Stimulated activated CD4-positive, alpha-beta T cell treated with anti-CD3 and anti-CD28 coated beads, Interleukin-1b, Interleukin-23, amount 100 ng/mL, for 1 hour (primary cell): Measurements from ENCODE around the gene GDF7.

Experiments used
- DNase-seq, 2 donors: peaks; one replicate each; pipeline ENCODE4 v3.0.0-alpha.2; 2020; ENCODE audit warnings: low read depth in 2 of 2

GDF7 gene

DNA sequence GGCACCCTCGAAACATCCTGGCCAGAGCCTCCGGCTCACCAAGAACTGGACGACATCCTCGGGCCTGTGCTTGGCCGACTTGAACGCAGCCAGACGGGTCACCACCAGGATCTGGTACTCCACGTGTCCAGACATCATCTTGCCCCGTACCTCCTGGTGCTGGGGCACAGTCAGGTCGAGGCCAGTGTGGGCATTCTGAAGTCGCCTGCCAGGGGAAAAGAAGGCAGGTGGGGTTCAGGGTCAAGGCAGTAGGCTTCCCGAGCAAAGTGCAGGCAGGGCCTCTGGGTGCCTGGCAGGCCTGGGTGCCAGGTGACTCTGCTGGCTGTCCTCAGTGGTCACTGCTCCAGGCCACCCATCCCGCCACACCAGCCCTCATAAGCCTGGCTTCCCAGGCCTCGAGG, 21.6 kb upstream of the GDF7 start:
- DNase-seq, result no peak

DNA sequence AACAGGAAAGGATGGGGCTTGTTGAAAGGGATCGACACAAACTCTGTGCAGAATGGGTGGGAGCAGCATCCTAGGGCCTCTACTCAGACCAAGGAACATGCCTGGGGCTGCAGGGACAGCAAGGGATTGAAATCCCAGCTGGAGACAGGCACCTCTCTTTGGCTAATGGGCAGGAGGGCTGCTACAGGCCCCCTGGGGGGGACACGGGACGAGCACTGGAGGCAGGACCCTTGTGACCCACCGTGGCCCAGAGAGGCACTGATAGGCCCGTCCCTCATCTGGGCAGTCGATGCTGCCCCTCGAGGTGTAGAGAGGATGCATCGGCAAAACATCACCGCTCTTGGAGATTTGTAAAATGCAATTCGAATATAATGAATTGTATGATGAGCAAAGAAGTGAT, 21.2 kb upstream of the GDF7 start:
- no peak for DNase-seq

DNA sequence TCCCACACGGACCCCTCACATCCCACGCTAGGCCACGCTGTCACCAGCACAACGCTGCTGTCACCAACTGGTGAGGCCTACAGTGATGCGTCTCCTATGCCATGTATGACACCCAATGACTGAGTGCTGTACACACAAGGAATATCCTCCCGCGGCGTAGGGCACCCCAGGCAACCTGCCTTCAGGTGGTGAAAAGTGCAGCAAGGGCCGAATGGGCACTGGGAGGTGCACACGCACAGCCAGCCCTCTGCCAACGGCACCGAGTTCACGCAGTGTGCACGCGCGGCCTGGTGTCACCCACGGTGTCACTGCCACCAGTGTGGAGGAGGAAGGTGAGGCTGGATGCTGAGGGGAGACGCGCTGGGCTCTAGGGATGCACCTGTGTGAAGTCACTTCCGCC, 20.5 kb upstream of the GDF7 start:
- DNase-seq, result no peak

DNA sequence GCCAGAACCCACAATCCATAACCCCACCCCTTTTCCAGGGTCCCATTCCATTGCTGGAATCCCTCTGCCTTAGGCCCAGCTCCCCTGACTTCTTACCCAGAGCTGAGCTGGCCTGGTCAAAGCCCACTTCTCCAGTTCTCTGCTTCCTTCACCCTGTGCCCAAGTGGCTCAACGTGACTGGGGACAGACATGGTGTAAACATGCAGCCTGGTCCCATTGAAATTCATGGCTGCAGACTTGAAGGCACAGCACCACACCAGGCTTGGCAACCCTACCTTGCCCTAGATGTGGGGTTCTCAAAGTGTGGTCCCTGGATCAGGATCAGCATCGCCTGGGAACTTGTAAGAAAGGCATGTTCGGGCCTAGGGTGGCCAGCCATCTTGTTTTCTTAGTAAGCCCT, 19.7 kb upstream of the GDF7 start:
- DNase-seq, result no peak

DNA sequence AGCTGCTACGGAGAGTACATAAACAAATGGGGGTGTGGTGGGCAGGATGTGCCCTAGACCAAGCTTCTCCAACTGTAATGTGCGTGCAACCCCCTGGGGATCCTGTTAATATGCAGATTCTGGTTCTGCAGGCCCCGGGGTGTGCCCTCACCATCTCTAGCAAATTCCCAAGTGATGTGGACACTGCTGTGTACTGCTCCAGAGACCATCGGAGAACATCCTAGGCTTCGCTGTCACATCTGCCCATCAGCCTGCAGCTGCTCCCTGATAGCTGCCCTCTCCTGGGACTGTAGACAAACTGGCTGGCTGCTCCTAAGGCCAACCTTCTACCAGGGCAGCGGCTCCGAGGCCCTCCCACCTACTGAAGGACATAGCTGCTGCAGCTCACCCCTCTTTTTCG, 19.2 kb upstream of the GDF7 start:
- DNase-seq, result no peak

DNA sequence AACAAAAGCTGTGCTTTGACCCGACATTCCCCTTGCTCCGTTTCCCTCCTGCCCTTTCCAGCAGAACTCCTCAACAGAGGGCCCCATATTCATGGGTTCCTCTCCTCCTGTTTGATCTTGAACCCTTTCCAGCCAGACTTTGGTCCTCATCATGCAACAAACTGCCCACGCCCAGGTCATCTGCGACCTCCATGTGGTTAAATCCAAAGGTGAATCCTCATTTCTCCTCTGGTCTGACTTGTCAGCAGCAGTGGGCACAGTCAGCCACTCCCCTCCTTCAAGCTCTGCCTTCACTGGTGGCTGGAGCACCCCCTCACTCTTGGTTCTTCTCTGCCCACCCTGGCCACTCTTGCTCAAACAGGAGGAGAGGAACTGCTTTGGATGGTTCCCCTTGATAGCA, 18.7 kb upstream of the GDF7 start:
- DNase-seq, result no peak

DNA sequence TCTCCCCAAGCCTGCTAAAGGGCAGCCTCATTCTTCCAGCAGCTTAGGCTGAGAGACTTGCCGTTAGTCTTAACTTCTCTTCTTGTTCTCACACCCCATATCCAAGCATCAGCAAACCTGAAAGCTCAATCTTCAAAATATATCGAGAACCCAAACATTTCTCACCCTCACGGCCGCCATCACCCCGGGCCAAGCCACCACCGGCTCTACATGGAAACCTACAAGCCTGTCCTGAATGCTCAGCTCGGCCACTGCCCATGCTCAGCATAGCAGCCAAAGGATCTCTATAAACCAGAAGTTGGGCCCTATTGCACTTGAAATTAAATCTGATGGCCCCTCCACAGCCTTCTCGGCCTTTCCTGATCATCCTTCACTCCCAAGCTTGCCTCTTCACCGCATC, 18.1 kb upstream of the GDF7 start:
- no peak for DNase-seq

DNA sequence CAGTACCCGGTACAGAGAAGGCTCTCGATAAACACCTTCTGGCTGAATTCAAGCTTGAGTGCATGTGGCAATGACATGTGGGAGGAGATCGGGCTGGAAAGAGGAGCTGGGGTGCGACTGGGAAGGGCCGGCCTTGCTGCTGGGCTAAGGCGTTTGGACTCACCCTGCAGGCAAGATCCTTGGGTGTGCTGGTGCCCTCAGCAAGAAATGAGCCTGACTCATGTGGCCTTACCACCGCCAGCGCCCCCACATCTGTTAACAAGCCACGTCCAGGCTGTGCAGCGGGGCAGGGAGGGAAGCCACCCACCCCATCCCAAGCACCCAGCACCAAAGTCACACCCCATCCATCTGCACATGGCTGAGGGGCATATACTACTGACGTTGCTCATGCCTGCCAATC, 17.4 kb upstream of the GDF7 start:
- DNase-seq, result no peak

DNA sequence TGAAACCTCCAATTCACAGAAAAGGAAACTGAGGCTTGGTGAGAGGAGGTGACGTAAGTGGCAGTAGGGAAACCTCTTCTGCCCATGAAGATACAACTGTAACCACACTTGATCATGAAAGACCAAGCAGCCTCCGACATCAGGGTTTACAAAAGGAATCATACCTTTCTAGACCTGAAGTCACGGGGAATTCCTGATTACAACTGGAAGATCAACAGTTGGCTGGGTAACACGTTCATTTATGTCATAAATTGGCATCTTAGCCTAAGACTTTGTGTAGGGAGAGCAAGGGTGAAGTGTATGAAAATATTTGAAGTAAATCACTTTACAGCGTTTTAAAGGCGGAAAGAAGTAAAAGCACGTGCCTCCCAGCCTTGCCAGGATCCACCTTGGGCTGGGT, 17.0 kb upstream of the GDF7 start:
- DNase-seq, result no peak

DNA sequence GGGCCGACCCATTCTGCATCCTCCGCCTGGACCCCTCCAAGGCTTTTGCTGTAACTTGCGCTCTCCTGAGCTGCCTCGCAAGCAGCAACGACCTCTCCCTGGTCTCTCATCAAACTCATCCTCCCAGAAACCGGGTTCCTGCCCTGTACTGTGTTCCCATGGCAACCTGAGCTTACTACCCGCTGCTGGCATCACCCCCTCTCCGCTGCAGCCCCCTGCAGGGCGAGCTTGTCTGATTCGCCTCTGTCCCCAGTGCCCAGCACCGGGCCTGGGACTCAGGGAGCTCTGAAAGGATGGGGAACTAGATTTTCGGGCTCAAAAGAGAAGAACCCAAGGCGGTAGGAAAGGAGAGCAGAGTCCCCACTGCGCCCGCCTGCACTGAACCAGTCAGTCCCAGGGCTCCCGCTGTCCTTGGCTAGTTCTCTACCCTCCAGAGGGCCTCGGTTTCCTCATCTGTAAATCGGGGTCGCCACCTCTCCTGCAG, 16.5 kb upstream of the GDF7 start:
- no peak for DNase-seq

DNA sequence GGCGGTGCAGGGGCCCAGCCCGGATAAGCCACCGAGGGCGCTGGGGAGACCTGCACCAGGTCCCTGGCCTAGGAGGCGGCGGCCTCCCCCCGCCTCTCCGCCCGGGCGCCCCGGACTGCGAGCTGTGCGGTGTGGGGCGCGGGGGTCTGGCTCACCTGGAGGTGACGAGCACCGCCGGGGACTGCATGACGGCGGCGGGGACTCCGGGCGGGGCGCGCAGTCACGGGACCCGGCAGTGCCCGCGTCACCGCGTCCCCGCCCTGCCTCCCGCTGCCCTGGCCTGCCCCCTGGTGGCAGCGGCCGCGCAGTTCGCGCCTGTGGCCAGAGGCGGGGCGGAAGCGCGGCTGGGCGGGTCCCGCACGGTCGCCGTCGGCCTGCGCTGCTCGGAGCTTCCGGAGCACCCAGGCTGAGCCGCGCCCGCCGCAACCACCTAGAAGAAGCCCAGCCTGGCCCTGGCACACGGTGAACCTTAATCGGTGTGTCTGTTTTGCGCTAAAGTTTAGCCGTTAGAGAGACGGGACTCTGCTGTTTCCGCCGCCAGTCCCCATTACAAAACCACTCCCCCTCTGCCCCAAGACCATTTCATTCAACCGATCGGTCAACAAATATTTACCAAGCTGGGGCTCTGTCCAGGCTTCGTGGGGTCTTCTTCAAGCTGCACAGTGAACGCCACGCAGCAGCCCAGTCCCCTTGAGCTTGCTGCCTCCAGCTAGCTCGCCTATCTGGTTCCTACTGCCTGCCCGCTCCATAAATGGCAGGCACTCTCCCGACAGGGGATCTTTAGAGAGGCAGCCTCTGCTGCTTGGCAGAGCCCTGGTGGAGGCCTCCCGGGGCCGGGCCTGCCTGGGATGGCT, 15.8 kb upstream of the GDF7 start, which contains the start of gene HS1BP3:
Gene HS1BP3, minus strand, starts transcription at position 222 of the 854 bp plus-strand sequence. Its CDS starts 35 bp downstream, at position 187.
- peak; percentile 73 to 82 for DNase-seq

DNA sequence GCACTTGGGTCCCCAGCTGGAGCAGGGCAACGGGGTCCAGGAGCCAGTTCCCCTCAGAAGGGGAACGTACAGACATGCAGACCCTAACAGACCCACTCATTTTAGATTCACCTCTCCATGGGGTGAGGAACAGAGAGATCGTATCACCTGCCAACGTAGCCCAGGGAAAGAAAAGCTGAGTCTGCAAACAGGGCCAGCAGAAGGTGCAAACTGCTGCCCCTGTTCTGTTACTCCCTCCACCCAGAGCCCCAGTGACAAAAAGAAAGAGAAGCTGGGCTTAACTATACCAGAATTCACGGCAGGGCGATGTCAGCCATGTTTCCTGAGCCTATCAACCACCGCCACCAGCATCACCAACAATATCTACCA, 15.2 kb upstream of the GDF7 start:
- DNase-seq, result no peak

DNA sequence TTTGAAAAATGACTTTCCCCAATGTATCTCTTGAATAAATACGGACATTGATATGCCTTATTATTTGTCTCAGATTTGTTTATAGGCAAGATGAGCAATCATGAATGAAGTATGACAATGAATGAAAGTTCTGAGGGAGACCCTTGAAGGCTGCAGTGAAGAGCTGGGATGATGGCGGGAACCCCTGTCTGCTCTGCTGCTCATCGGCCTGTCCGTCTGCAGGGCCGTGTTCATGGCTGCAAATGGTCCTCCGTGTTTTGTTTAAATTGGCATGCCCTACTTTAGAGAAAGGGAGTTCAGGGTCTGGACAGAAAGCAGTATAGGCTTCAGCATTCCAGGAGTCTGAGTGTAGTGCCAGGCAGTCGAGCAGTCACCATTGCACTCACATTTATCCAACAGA, 14.8 kb upstream of the GDF7 start:
- no peak for DNase-seq

DNA sequence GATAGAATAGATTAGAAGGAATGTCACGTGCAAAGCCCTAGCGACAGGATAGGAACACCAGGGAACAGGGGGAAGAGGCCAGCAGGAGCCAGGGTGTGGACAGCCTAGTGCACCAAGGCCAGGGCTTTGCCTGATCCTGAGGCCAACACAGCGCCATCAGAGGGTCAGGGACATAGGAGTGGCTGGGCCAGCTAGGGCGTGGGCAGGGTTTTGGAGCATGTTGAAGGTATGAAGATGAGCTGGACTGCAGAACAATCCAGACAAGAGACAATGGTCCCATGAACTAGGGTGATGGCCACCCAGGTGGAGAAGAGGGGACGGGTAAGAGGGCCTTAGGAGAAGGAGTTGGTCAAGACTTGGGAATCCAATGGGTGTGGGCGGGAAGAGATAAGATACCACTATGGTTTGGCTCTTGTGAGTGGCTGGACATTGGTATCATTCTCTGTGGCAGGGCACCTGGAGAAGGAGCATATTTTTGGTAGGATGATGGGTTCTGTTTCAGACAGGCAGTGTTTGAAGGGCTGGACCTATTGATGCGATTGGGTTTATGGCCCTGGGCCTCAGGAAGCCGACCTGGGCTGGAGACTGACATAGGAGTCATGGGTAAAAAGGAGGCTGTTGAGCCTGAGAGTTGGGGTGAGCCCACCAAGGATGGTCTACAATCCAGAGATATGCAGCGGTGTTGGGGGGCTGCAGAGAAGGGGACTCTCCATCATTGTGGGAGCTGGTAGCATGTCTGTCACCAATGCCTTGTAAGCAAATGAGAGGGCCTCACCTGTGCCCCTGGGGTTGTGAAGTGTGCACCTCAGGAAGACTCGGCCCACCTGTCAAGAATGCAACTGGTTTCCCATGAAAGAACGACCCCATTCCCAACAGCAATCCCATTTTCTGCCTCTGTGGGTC, 14.0 kb upstream of the GDF7 start:
- no peak for DNase-seq

DNA sequence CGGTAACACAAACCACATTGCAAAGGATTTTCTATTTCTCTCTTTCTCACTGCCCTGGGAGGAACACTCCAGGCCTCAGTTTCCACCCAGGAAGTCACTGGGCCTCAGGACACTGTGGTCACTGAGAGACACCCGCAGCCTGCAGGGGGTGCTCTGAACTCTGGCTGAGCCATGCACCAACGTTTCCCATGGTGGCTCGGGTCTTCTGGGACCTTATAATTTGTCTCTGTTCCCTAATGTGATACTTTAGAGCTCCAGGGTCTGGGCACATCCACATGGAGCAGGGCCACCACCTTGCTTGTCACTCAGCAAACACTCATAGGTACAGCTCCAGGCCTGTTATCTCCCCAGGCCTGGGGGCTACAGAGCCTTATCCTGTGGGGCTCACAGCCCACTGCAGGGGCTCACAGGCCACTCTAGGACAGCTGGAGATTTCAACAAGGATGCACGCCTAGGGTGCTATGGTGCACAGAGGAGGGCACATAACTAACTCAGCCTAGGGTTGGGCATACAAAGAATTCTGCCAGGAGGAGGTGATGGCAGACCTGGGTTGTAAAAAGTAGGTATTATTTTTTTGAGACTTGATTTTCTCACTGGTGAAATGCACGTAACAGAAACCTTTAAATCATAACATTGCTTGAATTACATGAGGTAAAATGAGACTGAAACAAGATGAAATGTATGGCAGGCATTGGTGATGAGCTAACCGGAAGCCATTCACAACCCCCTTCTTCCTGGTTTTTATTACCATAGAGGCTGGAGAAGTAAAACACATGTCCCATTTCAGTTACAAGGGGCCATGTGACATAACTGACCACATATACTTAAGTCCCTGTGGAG, 13.0 kb upstream of the GDF7 start:
- DNase-seq, result no peak

DNA sequence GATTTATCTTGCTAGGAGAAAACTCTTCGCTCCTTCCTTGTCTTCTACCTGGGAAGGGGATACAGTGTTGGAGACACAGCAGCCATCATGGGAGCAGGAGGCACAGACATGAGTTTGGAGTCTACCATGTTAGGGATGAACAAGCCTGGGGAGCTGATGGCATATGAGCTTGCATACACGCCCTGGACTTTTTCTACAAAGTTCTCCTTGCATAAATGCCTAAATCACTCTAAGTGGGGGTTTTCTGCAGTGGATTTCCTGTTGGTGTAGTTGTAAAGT, 12.5 kb upstream of the GDF7 start:
- DNase-seq, result no peak

DNA sequence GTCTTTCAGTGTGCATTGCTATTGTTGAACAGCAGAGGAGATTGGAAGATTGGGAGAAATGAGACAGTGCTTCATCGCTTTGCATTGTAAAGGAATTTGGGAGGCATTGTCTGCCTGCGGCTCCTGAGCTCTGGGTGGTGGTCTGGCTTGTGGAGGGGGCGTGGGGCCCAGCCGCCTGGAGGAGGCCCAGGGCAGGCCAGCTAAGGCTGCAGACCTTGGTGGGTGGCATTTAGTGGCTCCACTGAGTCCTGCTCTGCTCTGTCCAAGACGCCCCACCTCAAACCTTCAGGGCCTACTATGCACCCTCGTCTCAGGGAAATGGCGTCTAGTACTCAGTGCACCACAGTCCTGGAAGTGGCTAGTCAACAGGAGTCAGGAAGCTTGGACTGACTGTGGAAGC, 10.4 kb upstream of the GDF7 start:
- DNase-seq, result no peak

DNA sequence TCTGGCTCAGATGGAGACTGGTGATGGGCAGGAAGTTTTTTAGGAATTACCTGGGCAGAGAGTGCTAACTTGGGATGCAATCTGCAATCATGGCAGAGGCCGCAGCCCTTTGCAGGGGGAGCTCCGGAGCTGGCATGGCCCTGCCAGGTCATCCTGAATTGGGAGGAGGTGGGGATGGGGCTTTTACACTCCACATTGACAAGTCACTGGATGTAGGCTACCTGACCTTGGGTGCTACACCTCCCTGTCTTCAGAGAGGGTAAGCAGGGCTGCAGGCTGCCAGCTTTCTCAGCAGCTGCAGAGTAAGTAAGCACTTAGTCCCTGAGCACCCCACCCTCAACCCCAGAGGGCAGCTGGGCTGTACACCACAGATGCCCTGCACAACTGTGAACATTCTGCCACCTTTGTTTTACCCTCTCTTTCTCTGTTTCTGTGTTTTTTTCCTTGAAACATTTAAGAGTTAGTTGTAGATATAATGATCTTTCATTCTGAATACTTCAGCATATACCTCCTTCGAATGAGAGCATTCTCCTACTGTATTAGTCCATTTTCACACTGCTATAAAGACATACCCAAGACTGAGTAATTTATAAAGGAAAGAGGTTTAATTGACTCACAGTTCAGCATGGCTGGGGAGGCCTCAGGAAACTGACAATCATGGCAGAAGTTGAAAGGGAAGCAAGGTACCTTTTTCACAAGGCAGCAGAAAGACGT, 9.3 kb upstream of the GDF7 start:
- no peak for DNase-seq

DNA sequence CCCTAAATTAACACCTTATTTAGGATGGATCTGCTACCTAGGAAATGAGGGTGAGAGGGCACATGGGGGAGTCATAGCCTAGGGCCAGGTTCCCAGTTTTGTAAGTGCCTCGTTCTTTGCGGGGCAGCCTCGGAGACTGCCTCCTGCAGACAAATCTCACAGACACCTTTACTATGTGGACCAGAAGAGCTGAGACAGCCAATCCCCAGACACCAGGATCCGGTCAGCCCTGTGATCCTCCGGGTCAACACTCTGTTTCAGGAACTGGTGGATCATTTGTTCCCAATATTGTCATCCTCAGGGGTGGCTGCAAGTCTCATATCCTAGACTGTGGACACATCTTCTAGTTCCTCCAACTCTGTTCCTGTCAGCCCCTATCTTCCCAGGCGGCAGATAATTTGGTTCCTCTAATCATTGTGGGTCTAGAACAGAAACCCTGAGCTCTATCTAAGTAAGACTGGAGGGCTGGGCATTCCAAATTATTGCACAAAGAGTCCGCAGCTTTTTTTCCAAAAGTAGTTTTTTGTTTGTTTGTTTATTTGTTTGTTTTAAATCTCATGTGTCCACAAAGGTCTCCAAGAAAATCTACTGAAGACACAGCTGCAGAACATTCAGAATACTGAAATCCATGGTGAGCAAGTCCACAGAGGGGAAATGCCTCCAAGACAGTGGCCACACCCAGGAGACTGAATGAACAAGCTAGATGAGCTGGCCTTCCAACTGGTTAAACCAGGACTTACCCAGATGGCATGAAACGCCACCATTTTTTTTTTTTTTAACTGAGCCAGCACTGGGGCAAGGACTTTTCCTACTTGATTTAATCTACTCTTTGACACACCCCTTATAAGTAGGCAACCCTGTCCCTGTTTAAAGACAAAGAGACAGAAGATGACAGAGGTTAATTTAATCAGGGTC, 6.2 kb upstream of the GDF7 start:
- no peak for DNase-seq
